GM19467 (cell line): ENCODE results near the gene TBXA2R.
"Not testable (repeated sequence)": the region's sequence is repeated elsewhere in the genome, so short reads cannot be mapped to it uniquely, and the experiment has no call there.

Source experiments
- ATAC-seq: cut with Tn5 transposase; IDR thresholded peaks from one replicate; pipeline ENCODE4 v1.9.1; 2021; ENCODE audit warnings: mild to moderate bottlenecking, moderate library complexity; ENCODE audit not compliant: unreplicated experiment

Gene TBXA2R

GRCh38 chr19:3584036-3584802 lies 22.5 kb downstream of the TBXA2R start:
- not testable (repeated sequence) for ATAC-seq

DNA sequence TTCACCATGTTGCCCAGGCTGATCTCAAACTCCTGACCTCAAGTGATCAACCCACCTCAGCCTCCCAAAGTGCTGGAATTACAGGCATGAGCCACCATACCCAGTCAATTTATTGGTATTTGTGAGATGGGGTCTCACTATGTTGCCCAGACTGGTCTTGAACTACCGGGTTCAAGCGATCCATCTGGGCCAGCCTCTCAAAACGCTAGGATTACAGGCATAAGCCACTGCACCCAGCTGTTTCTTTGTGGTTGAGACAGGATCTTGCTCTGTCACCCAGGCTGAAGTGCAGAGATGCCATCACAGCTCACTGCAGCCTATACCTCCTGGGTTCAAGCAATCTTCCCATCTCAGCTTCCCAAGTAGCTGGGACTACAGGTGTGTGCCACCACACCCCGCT lies 24.9 kb downstream of the TBXA2R start:
- not testable (repeated sequence) for ATAC-seq

DNA sequence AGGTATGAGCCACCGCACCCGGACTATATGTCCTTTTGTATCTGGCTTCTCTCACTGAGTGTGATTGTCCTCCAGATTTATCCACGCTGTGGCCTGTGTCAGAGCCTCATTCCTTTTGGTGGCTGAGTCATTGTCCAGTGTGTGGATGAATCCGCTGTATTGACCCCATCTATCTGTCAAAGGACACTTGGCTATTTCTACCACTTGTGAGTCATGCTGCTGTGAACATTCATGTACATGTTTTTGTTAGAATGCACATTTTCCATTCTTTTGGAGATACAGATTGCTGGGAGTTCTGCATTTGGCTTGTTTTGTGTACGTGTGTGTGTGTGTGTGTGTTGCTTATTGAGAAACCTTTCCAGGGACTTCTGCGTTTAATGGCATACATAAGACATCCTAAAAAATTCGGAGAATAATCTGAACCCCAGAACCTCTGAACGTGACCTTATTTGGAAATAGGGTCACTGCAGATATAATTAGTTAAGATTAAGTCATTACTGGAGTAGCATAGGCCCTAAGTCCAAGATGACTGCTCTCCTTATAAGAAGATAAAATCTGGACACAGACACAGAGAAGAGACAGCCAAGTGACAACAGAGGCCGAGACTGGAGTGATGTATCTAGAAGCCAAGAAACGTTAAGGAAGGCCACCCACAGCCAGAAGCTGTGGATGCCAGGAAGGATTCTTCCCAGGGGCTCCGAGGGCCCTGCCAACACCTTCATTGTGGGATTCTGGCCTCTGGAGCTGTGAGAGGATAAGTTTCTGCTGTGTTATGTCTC lies 26.3 kb downstream of the TBXA2R start:
- no peak for ATAC-seq

GRCh38 chr19:3578390-3578789 lies 28.3 kb downstream of the TBXA2R start:
- no peak for ATAC-seq

DNA sequence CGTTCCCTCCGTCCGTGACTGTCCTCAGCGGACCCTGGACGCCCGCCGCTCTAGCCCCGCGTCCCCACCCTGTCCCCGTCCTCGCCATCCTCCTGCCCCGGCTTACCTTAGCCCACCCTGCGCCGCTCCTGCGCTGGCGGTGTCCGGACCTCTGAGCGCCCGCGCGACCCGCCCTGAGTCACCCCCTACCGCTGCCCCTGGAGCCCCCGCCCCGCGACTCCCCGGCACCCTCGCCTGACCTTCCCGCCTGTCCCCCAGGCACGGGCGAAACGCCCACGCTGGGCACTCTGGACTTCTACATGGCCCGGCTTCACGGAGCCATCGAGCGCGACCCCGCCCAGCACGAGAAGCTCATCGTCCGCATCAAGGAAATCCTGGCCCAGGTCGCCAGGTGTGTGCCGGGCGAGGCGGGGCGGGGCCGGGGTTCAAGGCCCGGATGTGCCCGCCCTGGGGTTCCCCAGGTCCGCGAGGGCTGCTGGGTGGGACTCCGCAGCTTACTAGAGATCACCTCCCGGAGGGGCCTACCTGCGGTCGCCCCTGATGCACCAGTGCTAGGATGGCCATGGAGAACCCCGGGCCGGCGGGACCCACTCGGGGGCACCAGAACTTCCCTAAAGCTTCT lies 28.8 kb downstream of the TBXA2R start:
- ATAC-seq: no peak

DNA sequence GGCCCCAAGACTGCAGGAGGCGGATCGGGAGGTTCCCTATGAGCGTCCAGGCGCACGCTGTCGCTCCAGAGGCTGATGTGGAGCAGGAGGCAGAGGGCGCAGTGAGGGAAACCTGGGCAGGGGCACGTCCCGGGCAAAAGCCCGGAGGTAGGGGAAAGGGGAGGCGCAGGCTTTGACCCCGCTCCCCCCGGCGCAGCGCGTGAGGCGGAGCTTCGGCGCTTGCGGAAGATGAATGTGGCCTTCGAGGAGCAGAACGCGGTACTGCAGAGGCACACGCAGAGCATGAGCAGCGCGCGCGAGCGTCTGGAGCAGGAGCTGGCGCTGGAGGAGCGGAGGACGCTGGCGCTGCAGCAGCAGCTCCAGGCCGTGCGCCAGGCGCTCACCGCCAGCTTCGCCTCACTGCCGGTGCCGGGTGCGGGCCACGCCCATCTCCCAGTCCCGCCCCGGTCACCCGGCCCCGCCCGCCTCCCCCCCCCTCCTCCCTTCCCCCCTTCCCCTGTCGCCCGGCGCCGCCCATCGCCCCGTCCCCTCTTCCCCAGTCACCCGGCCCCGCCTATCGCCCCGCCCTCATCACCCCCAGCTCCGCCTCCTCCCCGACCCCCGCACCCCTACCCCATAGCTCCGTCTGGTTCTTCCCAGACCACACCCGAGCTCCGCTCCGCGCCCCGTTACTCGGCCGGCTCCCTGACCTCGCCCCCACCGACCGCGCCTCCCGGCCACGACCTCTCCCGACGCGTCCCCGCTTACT lies 29.8 kb downstream of the TBXA2R start:
- ATAC-seq: no peak

DNA sequence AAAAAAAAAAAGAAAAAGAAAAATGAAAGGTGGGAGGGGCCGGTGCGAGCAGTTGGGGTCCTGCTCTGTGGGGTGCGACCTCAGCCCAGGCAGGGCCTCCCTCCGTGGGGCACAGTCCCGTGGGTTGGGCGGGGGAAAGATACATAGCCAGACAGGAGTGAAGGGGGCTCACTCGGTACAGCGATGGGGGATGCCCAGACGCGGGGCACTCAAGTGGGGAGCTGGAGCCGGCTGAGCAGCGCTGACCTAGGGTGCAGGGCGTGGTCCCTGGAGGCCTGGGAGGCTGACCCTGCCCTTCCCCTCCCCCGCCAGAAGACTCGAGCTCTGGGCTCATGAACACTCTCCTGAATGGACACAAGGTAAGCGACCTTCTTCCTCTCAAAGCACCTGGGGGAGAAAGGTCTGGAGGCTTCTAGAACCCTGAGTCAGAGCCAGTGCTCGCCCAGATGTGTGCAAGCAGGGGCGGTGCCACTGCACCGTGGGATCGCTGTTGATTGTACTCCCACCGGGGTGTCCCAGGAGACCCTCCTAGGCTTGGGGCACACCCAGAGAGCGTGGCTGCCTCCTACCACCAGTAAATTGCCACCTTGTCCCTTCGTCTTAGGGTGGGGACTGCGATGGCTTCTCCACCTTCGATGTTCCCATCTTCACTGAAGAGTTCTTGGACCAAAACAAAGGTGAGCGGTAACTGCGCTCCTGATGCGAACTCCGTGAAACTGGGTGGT lies 30.6 kb downstream of the TBXA2R start:
- ATAC-seq: no peak

- no peak for ATAC-seq
Measured at GRCh38 chr19:3575260-3575741, 31.4 kb downstream of the TBXA2R start.

- no peak for ATAC-seq
Measured at GRCh38 chr19:3573858-3574637, 32.6 kb downstream of the TBXA2R start.

DNA sequence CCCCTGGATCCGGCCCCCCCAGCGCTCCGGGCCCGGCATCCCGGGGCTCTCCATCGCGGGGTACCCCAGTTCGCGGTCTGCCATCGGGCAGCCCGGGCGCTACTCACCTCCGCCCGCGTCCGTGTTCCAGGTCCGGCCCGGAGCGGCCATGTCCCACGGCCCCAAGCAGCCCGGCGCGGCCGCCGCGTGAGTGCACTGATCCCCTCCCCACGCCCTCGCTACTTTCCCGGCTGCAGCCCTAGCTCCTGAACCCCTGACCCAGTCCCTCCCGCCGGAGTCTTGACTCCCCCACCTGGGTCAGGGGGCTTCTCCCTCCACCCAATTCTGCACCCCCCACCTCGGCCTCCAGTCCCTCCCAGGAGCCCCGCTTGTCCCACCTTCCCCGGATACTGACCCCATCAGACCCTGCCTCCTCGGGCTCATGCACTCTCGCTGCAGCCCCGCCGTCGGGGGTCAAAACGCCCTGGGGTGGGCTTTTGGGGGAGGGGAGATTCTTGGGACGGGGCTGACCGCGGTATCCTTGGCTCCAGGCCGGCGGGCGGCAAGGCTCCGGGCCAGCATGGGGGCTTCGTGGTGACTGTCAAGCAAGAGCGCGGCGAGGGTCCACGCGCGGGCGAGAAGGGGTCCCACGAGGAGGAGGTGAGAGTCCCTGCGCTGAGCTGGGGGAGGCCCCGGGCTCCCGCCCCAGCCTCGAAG lies 33.4 kb downstream of the TBXA2R start:
- ATAC-seq: no peak

GRCh38 chr19:3572855-3573161 lies 33.9 kb downstream of the TBXA2R start, which contains the start of gene HMG20B:
TSS of gene HMG20B (plus strand) at chr19:3572944. CDS start at chr19:3573310, 366 bp downstream.
- ATAC-seq: no peak

DNA sequence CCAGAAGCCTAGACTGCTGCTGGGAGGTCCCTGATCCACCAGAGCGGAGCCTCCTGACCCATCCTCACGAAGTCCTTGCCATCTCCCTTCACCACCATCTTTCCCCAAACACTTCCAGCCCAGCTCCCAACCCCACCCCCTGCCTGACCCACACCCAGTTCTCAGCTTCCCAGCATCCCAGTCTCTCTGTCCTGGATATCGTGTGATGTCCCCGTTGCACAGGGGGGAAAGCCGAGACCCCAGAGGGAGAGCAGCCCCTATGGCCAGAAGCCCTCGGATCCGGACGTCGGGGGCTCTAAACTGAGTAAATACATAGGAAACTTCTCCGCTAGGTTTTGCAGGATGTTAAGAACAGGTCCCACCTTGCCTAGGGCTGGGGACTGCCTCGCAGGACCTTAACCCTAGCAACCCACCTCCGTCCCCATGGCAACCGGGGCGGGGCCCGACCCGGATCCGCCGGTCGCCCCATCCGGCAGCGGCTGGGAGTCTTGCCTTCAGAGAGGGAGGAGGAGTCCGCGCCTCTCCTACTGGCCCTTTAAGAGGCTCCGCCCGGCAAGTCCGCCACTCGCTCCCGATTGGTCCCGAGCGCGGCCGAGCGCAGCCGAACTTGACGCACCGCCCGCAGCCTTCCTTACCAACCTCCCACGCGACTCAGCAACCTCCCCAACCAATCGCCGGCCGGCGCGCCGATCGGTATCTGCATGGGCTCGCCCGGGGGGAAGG lies 34.4 kb downstream of the TBXA2R start:
- ATAC-seq: peak; percentile 91

DNA sequence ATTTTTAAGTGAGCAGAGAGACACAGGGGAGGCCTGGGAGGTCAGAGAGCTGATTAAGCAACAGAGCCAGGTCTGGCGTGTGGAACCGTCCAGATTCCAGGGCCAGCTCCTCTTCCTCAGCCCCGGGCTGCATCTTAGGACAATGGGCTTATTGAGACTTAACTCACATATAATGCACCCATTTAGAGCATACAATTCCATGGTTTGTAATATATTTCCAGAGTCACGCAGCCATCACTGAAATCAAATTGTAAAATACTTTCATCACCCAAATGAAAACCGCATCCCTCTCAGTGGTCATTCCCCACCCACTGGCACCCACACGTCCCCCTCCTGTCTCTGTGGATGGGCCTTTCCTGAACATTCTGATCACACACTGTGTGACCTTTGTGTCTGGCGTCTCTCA lies 36.1 kb downstream of the TBXA2R start:
- no peak for ATAC-seq

DNA sequence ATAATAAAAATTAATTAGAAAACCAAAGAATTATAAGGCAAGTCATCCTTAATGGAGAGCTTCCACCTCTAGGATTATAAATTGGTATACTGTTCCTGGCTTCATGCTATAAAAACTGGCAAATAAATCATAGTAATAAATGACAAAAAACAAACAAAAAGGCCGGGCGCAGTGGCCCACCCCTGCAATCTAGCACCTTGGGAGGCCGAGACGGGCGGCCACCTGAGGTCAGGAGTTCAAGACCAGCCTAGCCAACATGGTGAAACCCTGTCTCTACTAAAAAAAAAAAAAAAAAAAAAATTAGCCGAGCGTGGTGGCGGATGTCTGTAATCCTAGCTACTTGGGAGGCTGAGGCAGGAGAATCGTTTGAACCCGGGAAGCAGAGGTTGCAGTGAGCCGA lies 36.6 kb downstream of the TBXA2R start:
- not testable (repeated sequence) for ATAC-seq

GRCh38 chr19:3565139-3565538 lies 41.5 kb downstream of the TBXA2R start:
- ATAC-seq: no peak

DNA sequence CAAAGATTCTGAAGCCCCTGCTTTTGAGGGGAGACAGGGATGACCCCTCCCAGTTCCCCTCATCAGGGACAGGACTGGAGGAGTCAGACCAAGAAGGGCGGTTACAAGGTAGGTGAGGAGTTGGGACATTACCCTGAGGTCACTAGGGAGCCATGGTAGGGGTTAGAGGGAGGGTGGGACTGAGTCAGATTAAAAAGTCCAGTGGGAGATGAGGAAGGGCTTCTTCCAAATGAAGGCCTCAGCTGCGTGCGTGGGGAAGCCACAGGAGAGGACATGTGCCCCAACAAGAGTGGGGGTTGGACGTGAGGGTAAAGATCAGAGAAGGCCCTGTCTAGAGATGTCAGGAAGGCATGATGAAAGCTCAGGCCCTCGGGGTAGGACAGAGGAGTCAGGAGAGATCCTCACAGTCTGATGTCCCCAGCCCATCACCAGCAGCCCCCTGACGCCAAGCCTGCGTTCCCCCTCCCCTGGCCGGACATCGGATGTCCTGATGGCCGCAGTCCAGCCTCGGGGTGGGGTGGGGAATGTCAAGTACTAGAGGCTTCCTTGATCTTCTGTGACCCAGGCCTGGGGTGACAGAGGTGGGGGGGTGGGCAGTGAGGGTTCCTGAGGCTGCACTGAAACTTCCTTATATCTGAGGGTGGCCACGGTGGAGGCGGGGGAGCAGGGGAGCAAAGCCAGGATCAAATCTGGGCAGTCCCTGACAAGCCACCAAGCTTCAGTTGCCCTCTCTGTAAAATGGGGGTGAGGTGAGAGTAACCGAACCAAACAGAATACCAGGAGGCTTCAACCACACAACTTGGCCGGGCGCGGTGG lies 42.8 kb downstream of the TBXA2R start:
- ATAC-seq: no peak

DNA sequence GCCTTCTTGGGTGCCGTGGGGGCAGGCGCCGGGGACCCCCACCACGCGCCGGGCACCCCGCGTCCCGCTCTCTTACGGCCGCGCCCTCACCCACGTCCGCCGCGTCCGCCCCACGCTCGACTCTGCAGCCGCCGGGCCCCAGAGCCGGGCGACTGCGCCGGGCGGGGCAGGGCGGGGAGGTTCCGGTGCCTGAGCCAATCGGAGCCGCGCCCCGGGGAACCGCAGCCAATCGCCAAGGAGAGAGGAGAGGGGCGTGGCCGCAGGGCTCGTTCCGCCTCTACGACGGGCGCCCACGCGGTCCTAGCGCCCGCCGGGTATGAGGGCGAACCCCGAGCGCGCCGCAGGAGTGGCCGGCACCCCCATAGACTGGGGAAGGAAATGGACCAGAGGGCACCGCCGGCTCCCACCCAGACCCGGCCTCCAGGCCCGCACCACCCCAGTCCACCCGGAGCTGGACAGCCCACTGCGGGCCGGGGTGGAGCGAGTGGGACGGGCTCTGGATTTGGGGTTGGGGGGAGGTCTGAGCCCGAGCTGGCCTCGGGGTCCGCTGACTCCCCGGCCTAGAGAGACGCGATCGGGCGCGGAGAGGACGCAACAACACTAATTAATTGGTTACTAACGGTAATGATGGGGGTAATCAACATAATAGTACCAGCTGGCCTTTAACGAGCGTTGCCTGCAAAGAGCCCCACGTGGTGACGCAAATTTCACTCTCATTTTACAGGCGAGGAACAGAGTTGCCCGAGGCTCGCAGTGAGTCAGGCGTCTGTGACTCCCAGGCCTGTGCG lies 49.0 kb downstream of the TBXA2R start, which contains the start of gene MFSD12:
Gene MFSD12, minus strand, starts transcription at position 126 of the 788 bp plus-strand sequence. CDS start 183 bp downstream, outside the sequence.
- peak; percentile 82 for ATAC-seq
